GM12801 (cell line): ENCODE results near the gene FAM187B.

Experiments
- CTCF ChIP-seq: IDR thresholded peaks from one replicate; pipeline ENCODE4 v1.5.1; 2011; ENCODE audit warnings: control low read depth; ENCODE audit not compliant: insufficient read length; ENCODE audit errors: extremely low read depth

The FAM187B gene

GRCh38 chr19:35236638-35237400, 8.3 kb upstream of the FAM187B start:
- no peak for TF ChIP-seq CTCF

GRCh38 chr19:35232912-35233311, 4.4 kb upstream of the FAM187B start:
- no peak for TF ChIP-seq CTCF

GRCh38 chr19:35231956-35232645, 3.6 kb upstream of the FAM187B start:
- no peak for TF ChIP-seq CTCF

DNA sequence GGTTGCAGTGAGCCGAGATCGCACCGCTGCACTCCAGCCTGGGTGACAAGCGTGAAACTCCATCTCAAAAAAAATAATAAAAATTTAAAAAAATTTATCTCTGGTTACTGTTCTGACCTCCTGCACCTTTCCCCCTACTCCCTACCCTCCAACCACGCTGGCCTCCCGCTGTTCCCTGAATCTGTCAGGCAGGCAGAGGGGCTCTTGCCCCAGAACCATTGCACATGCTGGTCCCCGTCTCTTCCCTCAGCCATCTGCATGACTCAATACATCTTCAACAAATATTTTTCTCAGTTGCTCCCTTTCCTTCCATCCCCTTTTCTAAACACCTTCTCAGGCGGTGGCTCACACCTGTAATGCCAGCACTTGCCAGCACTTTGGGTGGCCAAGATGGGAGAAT, 1.1 kb upstream of the FAM187B start:
- TF ChIP-seq CTCF = no peak

GRCh38 chr19:35226748-35227147, 1.8 kb downstream of the FAM187B start:
- no peak for TF ChIP-seq CTCF

DNA sequence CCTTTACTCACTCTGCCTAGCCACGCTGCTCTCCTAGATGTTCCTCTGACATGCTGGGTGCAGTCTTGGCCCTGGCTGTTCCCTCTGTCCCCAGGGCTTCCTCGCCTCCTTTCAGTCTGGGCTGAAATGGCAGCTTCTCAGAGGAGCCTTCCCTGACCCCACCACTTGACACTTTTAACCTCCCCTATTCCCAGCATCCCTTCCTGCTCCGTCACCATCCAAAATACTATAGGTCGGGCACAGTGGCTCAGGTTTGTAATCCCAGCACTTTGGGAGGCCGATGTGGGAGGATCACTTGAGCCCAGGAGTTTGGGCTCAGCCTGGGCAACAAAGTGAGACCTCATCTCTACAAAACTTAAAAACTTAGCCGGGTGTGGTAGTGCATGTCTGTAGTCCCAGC, 2.6 kb downstream of the FAM187B start:
- TF ChIP-seq CTCF = no peak

GRCh38 chr19:35224681-35225571, 3.6 kb downstream of the FAM187B start:
- TF ChIP-seq CTCF = no peak
